PC-3 (cell line): ENCODE results near the gene MT1B.

Experiments used
- CTCF ChIP-seq: fragments of 300-600 bp; sonication (generic); conservative IDR thresholded peaks from 2 replicates; pipeline ENCODE4 v1.5.1; 2017; ENCODE audit warnings: antibody characterized with exemption, low read depth, mild to moderate bottlenecking, low read length
- EZH2 ChIP-seq: fragments of 300-600 bp; sonication (generic); IDR thresholded peaks from one replicate; pipeline ENCODE4 v1.6.1; 2017; ENCODE audit warnings: antibody characterized with exemption, mild to moderate bottlenecking, low read length; ENCODE audit not compliant: unreplicated experiment
- EZH2phosphoT487 ChIP-seq: fragments of 300-600 bp; sonication (generic); IDR thresholded peaks from 2 replicates; pipeline ENCODE4 v1.6.1; 2018; ENCODE audit warnings: mild to moderate bottlenecking, antibody characterized with exemption, low read length, borderline replicate concordance

- TF ChIP-seq CTCF (no peak), EZH2phosphoT487 (no peak), EZH2 (no peak)
Measured at GRCh38 chr16:56652600-56652999, 914 bp downstream of the MT1B start.
